Measurements from ENCODE around the gene METTL1.

The METTL1 gene

GRCh38 chr12:57730336-57731067 is 41.4 kb downstream of the METTL1 start:
- H3K4me3 ChIP-seq (ENCODE audit: low read depth, low read length), result no peak overlapping the region
- TF ChIP-seq CTCF (IDR thresholded peaks at IDR 0.05; ENCODE audit: low read depth, low read length), result no peak

- no peak overlapping the region for H3K4me3 ChIP-seq (ENCODE audit: low read depth, low read length)
- TF ChIP-seq CTCF (IDR thresholded peaks at IDR 0.05; ENCODE audit: low read depth, low read length), result no peak
These were observed 42.5 kb downstream of the METTL1 start for GRCh38 chr12:57729321-57729844.

- H3K4me3 ChIP-seq (ENCODE audit: low read depth, low read length), result no peak overlapping the region
- TF ChIP-seq CTCF (IDR thresholded peaks at IDR 0.05; ENCODE audit: low read depth, low read length), result no peak
These were observed 44.0 kb downstream of the METTL1 start for GRCh38 chr12:57727758-57728395.

DNA sequence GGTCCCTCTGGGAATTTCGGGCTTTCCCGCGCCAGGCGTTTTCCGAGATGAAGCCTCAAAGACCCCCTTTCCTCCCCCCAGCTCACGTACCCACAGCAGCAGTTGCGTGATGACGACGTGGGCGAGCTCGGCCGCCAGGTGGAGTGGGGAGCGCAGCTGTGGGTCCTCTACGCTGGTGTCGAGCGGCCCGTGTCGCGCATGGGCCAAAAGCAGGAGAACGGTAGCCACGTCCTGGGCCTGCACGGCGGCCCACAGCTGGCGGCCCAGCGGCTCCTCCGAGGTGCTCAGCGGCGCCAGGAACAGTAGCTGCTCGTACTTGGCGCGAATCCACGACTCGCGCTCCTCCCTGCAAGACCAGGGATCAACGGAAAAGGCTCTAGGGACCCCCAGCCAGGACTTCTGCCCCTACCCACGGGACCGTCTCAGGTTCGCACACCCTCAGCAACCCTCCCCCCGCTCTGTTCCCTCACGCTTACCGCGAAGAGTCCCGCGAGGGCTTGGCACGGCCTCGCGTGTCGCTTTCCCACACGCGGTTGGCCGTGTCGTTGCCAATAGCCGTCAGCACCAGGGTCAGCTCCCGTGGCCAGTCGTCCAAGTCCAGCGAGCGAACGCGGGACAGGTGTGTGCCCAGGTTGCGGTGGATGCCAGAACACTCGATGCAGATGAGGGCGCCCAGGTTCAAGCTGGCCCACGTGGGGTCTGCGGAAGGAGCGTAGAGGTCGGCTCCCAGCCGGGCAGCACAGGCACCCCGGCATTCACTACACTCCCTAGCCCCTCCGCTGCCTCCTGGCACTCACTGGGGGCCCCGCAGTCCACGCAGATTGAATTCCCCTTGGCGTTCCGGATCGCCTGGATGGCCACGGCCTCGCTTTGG is 44.8 kb downstream of the METTL1 start:
- peak; percentile 39 for TF ChIP-seq CTCF (IDR thresholded peaks at IDR 0.05; ENCODE audit: low read depth, low read length)
- H3K4me3 ChIP-seq (ENCODE audit: low read depth, low read length), result peak overlapping the region; percentile 88

DNA sequence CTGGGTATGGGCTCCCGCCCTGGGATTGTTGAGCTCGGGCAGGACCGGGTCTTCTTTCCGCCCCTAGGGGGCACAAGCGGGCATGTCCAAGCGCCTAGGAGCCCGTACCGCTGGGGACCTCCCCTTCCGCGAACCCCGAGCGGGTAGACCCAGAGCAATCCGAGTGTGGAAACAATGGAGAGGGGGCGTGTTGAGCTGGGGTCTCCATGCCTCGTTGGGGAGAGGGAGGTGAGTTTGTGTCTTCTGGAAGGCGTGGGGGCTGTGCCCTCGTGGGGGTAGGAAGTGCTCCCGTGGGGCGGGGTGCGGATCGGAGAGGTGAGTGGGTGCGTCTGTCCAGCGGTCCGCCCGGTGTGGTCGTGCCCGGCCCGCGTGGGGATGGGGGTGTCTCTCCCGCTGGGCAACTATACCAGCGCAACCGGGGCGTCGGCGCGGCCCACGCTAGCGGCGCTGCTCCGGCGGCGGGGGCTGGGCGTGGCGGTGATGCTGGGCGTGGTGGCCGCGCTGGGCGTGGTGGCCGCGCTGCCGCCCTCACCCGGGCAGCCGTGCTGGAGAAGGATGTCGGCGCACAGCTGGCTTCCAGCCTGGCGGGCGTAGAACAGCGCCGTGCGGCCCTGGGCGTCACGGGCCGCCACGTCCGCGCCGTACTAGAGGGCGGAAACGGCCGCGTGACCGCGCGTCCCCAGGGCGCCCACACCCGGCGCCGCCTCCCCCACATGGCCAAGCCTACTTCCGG is 45.6 kb downstream of the METTL1 start:
- peak overlapping the region; percentile 88 for H3K4me3 ChIP-seq (ENCODE audit: low read depth, low read length)
- TF ChIP-seq CTCF (IDR thresholded peaks at IDR 0.05; ENCODE audit: low read depth, low read length), result peak; percentile 94

- TF ChIP-seq CTCF (IDR thresholded peaks at IDR 0.05; ENCODE audit: low read depth, low read length), result no peak
- H3K4me3 ChIP-seq (ENCODE audit: low read depth, low read length), result peak overlapping the region; percentile 88
These were observed 46.1 kb downstream of the METTL1 start for GRCh38 chr12:57725851-57726150.

All from WI38 (cell line).